NAMALWA (cell line): ENCODE data around the gene MAFG.

Experiments used
- DNase-seq: peaks from one replicate; pipeline ENCODE4 v3.0.0-alpha.2; 2015; ENCODE audit warnings: low spot score

Gene MAFG

DNA sequence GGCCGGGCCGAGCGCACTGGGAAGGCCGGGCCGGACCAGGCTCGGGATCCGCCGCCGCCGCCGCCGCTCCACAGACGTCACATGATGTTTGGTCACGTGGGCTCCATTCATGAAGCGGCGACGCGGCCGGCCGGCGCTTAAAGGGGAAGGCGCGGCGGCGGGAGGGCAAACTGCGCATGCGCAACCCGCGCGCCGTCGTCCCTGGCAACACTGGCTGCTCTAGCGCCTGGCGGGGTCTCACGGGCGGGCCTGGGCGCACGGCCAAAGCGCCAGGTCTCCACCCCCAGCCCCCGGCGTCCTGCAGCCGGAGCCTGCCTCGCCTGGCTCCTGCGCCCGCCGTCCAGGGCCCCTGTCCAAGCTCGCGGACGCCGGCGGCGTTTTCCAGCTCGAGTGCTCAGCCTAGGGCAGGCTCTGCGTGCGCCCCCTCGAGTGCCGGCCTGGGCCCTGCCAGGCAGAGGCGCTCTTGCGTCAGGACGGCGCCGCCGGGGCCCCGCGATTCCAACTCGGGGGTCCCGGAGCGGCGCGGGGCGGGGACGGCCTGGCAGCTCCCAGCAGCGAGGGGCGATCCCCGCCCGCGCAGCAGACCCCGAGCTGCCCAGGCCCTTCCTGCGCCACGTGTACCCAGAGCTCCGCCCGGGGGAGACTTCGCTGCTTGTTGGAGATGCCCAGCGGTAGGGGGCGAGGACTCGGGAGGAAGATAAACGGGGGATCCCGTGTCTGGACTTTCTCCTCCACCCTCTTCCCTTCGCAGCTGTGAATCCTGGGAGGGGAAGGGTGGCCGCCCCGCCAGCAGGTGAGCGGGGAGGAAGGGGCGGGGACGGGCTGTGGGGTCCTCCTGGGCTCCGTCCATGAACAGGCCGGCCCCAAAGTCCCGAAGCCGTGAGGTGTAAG, at the start of gene MAFG:
Gene MAFG (minus strand): TSS at position 83 of the 891 bp plus-strand sequence. CDS start 4,550 bp downstream, outside the sequence.
- peak; percentile 95 for DNase-seq

DNA sequence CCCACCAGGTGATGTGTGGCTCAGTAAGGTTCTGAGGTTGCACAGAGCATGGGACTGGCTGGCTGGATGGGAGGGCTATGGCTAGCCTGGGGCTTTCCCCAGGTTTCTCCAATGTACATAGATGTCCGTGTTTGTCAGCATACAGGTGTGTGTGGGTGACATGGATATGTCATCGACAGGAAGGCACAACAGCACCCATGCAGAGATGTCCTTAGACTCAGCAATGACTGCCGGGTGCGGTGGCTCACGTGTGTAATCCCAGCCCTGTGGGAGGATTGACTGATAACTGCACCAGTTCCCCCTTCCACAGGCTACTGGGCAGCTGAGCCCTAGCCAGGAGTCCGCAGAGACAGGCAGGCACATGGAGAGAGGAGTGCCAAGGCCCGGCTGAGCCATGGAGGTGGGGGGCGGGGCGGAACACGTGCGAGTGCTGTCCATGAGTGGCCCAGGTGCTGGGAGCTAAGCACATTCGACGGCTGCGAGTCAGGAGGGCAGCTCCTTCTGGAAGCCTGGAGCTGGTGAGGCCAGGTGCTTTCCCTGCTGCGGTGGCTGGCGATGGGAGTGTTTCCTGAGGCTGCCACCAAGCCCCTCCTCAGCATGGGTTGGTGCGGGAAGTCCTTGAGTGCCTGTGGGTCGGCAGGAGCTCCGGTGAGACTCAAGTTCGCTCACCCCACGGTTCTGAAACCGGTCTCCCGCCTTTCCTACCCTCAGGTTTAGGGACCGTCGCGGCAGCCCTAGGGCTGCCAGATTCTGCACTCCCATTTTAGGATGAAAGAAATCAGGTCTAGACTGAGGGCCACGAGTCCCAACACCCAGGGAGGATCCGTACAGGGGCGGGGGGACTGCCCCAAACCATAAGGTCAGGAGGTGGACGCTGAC, 49.0 kb upstream of the MAFG start:
- peak; percentile 34 for DNase-seq

DNA sequence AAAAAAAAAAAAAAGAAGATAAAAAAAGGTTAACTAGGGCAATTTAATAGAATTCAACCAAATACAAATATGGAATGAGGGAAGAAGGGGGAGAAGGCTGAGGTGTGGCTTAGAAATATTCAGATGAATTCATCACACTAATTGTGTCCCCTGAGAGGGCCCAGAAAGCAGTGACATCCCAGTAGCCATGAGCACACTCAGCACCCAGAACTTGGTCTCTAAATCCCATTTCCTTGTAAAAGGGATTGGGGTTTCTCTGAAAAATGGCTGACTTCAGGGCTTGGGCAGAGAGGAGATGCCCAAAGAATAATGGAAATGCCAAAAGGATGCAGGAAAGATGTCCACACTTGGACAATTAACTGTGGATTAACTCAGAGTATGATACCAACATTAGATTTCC, 45.9 kb upstream of the MAFG start:
- no peak for DNase-seq

DNA sequence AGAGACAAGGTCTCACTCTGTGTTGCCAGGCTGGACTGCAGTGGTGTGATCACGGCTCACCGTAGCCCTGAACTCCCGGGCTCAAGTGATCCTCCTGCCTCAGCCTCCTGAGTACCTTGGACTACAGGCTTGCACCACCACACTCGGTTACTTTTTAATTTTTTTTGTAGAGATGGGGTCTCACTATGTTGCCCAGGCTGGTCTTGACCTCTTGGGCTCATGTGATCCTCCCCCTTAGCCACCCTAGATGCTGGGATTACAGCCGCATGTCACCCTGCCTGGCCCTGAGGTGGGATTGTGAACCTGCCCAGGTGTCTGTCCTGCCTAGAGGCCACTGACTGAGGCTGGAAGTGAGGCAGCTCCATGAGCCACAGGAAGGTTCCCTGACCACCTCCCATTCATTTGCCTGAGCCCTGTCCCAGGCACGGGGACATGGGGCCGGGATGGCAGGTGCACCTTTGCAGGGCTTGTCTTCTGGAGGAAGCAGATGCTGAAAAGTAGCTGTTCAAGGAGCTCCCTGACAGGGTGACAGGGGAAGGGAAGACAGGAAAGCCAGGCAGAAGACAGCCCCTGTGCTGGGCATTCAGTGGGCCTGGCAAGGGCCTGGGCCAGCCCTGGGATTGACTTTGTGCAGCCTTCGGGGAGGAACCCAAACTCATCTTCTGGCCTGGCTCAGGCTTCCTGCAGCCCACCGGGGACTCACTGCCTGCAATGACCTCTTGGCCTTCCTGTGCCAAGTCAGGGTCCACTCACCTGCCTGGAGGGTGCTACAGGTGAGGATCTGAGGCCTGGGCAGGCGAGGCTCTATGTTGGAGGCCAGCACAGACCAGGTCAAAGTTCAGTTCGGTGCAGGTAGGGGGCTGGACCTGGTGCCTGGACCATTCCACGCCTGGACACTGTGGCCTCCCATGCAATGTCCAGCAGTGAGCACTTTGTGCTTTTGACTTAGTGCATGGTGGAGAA, 41.6 kb upstream of the MAFG start:
- no peak for DNase-seq

DNA sequence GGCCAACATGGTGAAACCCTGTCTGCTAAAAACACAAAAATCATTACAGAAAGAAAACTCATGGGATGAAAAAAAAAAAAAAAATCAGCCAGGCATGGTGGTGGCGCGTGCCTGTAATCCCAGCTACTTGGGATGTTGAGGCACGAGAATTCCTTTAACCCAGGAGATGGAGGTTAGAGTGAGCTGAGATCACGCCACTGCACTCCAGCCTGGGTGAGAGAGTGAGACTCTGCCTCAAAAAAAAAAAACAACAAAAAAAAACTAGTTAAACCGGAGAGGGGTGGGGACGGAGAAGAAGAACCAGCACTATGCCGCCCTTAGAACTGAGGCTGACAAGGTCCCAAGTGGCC, 40.8 kb upstream of the MAFG start:
- DNase-seq, result no peak

DNA sequence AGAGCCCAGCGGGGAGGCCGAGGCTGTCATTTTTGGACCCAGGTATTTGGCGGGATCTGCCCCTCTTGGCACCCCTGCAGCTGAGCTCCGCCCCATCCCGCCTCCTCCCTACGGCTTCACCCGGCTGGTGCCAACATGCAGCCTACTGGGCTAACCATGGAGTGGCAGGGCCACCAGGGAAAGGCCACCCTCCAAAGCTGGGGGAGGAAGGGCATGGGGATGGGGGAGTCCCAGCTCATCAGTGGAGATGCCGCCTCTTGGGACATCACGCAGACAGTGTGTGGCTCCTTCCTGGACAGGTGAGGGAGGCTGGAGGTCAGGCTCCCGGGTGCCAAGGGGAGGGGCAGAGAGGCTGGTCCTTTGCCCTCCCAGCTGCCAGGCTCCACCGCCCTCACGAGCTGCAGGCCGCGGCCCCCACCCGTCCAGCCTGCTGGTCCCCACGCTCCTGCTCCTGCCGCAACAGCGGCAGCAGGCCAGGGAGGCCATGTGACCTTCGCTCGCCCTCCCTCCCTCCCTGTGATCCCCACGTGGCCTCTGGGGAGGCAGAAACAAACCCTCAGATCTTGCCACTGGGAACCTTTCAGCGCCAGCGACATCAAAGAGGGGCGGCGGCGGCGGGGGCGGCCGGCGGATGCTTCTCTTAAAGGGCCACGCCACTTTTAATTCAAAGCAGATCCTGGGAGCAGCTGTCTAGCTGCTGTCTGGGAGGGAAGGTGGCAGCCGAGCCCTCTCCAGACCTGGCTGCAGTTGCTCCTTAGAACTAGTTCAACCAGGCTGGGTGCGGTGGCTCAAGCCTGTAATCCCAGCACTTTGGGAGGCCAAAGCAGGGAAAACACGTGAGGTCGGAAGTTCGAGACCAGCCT, 40.2 kb upstream of the MAFG start:
- DNase-seq, result peak; percentile 90

DNA sequence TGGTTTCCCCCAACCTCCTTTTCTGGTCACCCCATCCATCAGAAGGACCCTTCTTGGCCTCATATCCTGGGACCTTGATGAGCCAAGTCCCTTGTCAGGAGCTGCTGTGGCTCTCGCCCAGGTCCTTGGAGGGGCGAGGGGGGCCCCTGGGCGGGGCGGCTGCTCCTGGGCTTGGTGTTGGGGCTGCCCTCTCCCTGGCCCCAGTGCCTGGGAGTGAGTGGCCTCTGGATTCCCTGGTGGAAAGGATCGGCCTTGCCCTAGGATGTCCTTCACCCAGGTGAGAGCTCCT, 39.7 kb upstream of the MAFG start:
- no peak for DNase-seq

DNA sequence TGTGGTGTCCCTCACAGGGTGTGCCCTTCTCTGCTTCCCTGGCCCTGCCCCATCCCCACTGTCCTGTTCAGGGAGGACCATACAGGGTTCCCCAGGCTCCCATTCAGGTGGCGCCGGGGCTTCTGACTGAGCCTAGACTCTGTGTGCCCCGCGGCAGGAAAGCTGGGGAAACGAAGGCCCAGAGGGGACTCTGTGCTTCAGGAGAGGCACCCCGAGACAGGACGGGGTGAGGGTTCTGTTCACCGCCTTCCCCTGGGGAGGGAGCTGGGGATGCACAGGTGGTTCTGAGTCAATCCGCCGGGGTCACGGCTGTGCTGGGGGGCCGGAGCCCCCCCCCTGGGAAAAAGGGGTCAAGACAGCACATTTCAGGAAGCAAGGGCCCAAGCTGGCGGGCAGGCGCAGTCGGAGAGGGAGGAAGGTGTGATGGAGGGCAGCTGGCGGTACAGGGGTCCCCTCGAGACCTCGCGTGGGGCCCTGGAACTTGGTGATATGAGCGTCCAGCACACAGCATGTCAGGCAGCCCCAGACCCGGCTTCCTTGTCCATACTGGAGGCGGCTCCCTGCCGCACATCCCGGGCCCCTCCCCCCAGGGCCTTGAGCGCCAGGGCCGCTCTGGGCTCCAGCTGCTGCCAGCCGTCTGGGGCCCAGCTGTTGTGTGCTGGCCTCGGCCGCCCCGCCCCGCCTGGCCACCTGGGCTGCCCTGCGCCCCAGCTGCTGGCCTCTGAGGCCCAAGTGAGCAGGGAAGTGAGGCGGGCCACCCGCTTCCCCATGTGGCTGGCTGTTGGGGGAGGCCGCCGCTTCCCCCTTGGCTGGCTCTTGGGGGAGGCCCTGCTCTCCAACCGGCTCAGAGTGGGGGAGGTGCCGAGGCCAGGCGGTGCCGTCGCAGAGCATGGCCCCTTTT, 39.1 kb upstream of the MAFG start:
- DNase-seq, result peak; percentile 57

DNA sequence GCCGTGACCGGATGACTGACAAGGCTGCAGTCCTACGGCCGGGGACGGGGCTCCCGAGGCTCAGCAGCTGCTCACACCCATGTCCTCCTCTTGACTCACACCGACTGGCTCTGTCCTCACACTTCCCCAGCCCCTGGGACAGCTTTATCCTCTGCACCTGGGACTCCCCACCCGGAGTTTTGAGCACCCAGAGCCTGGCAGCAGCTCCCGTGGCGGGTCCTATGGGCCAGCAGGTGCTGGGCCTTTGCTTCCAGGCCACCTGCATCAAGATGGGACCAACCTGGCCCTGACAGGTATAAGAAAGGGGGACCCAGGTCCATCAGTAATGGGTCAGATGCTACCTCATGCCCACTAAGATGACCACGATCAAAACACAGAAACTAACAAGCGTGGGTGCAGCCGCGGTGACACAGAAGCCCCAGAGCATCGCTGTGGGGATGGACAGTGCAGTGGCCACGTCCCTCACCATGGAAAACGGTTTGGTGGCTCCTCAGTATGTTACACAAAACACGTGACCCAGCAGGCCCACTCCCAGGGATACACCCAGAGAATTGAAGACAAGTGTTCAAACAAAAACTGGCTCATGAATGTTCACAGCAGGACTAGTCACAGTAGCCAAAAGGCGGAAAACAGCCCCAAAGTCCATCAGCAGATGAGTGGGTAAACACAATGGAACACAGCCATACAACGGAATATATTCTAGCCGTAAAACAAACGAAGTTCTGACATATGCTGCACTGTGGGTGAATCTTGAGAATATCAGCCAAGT, 36.7 kb upstream of the MAFG start:
- peak; percentile 18 for DNase-seq

DNA sequence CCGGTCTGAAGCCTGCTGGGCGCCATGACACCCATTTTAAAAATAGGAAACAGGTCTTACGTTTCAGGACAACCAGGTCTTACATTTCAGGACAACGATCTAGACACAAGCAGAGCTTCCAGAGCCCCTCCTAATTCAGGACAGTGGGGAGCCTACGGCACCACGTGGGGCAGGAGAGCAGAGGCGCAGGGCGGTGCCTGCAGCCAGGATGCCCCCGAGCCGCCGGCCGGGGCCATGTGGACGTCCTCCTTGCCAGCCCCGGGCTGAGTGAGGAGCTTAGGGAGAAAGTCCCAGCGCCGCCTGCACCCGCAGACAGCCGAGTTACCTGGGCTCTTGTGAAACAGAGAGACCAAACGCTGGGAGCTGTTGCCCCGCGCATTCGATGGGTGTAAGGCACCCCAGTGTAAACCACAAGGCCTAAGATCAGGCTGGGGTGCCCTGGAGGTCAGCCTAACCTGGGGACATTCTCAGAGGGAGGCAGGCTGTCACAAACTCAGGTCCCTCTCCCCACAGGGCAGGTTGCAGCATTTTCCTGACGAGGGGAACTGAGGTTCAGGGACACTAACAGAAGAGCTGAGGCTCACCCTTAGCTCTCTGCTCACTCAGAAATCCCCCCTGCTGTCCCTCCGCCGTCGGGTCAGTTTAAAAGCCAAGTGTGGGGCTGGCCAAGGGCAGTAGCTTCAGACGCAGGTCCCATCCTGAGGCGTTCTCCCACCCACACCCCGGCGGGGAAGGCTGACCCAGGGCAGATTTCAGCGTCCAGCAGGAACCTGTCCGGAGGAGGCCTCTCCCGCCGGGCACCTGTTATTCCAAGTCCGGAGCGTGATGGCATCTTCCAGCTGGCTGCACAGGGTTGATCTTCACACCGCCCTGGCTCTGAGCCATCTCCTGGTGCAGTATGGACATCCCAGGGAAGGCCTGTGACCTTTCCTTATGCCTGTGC, 35.2 kb upstream of the MAFG start:
- no peak for DNase-seq

DNA sequence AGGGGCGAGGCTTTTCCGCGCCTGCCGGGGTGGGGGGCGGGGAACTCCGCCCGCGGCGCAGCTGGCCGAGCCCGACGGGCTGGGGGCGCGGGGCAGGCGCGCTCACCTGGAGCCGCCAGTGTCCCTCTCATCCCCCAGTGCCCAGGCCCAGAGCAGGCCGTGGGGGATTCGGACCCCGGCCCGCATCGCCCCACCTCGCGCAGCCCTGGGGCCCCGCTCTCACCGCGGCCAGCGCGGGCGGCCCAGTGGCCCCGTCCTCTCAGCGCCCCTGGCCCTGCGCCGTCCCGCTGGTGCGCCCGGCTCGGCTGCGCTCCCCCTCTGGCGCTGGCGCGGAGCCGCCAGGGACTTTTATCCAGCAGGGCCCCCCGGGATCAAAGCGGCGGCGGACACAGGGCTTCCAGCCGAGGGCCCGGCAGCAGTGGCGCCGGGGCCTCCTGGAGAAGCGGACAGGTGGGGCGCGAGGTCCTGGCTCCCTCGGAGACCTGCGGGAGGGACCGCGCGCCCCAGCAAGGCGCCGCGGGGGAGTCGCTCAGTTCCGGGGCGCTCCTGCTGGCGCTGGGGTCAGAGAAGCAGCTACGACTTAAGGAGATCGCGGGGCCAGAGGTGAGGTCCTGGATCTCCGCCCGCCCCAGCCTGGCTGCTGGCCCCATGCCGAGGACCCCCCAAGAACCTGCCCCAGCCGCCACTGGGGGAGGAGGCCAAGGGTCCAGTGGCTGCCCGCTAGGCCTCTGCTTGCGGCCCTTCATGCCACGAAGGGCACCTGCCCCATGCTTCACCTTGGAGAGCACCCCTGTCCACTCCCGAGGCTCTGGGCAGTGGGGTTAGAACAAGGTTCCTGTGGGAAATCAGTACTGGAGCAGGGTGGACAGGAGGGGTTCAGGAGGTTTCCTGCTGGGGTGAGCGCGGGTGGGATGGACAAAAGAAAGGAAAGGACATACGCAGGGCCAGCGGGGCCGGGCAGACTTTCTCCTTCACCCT, 34.3 kb upstream of the MAFG start:
- DNase-seq, result no peak

DNA sequence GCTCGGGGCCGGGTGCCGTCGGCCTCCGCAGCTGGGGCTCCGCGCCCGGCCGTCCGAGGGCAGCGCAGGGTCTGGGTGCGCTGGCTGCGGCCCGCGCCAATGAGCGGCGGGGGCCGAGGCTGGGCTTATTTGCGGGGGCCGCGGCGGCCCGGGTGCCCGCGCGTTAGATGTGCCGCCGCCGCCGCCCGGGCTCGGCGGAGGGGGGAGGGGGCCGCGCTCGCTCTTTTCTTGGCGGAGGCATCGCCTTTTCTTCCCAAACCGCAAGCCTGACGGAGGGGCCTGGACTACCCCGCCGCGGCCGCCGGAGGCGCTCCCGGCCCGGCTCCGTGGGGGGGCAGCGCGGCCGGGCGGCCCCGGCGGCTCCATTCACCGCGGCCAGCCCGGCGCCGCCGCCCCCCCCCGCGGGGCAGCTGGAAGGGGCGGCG, 33.6 kb upstream of the MAFG start, which contains the start of gene NOTUM:
Gene NOTUM (minus strand): TSS at position 101 of the 425 bp plus-strand sequence. CDS start 278 bp downstream, outside the sequence.
- DNase-seq, result no peak

DNA sequence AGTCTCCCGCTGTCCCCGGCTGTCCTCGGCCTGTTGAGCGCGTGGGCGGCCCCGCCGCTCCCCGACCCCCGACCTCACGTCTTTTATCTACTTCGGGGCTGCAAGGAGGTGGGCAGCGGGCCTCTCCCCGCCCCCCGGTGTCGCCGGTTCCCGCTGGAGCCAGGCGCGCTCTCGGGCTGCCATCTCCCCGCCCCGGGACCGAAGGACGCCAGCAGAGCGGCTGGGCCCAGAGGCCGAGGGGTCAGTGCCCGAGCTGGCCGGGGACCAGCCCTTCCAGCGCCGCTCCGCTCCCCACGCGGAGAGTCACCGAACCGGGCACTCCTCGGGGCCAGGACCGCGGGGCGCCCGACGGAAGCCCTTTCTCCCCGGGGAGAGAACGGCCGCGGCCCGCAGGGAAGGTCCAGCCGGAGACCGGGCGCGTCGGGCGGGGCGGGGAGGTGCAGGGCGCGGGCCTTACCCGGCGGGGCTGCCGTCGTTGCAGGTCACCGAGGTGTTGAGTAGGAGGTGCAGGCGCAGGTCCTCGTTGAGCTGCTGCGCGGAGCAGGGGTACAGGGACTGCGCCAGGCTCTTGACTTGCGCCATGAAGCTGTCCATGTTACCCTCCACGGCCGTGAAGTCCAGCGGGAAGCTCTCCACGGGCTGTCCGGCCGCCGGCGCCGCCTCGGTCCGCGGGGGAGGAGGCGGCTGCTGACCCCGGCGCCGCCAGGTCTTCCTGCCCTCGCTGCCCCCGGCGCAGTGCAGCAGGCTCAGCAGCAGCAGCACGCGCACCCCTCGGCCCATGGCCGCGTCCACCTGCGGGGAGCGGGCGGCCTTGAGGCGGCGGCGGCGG, 32.8 kb upstream of the MAFG start:
- DNase-seq, result no peak

DNA sequence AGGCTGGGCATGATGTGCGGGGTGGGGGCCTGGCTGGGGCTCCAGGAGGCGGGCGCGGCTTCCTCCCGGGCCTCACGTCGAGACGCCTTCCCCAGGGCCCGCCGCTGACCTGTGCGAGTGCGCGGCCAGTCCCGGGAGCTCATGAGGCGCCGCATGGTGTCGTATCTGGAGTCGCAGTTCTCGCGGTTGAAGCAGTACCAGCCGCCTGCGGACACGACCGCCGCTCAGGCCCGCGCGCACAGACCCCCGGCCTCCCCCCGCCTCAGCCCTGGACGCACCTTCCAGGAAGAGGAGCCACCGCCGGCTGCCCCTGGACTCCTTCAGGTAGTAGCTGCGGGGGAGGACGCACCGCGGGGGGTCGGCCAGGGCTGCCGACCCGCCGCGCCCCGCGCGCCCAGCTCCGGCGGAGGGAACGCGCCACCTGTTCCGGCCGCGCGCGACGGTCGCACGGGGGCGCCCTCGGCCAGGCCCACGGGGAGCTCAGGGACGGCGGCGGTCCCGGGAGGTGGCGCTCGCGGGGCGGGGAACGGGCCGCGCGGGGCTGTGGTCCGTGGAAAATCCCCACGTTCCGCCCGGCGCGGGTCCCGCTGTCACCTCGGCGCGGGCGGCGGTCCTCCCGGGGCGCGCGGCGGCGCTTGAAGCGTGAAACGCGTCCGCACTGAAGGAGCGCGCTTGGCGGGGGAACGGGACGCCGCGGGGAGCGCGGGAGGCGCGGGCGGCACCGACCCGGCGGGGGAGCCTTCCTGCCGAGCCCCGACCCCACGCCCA, 32.0 kb upstream of the MAFG start:
- DNase-seq, result peak; percentile 66
